Amniotic epithelial cell (primary cell): ENCODE data around the gene VPS13C.
A peak's percentile ranks its signal among the peaks of the same experiment; 100 is the strongest.
"Not testable (repeated sequence)": the region's sequence is repeated elsewhere in the genome, so short reads cannot be mapped to it uniquely, and the experiment has no call there.

Experiments
- DNase-seq: peaks from one replicate; pipeline ENCODE4 v3.0.0-alpha.2; 2010; ENCODE audit warnings: low read depth

VPS13C gene

GRCh38 chr15:62075595-62076277, 15.5 kb upstream of the VPS13C start:
- DNase-seq = peak; percentile 43

- DNase-seq = peak; percentile 49
Measured at GRCh38 chr15:62071711-62072308, 11.6 kb upstream of the VPS13C start.

DNA sequence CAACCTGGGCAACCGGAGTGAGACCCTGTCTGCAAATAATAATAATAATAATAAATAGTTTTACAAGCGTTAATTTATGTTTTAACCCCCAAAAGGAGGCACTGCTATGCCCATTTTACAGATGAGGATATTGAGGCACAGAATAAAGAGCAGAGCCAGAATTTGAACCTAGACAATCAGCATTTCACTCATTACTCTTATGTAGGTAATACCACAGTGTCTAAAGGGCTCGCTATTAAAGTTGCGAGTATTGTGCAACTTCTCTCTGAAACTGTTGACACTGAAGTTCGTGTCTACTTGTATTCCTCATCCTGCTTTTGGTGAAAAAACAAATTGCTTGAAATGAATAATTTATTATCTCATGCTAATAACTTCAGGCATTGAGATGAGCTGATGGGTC, 9.3 kb upstream of the VPS13C start:
- no peak for DNase-seq

- peak; percentile 16 for DNase-seq
Measured at GRCh38 chr15:62068810-62069167, 8.5 kb upstream of the VPS13C start.

DNA sequence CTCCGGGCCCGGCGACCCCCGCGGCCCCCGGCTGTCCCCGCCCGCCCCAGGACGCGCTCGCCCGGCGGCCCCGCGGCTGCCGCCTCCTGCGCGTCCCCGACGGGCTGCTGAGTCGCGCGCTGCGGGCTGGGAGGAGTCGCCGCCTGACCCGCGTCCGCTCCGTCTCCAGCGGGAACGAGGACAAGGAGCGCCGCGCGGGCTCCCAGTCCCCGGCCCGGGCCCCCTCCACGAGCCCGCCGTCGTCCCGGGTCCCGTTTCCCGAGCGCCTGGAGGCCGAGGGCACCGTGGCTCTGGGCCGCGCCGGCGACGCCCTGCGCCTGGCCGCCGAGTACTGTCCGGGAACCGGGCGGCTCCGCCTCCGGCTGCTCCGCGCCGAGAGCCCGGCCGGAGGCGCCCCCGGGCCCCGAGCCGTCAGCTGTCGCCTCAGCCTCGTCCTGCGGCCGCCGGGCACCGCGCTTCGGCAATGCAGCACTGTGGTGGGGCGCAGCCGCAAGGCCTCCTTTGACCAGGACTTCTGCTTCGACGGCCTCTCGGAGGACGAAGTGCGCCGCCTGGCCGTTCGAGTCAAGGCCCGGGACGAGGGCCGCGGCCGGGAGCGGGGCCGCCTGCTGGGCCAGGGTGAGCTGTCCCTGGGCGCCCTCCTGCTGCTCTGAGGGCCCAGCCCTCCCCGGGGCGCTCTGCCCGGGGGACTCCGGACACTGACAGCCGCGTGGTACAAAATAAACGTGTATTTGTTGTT, 8.0 kb upstream of the VPS13C start:
- DNase-seq = peak; percentile 24

- DNase-seq = no peak
Measured at GRCh38 chr15:62067448-62068044, 7.3 kb upstream of the VPS13C start.

GRCh38 chr15:62066663-62067447, 6.6 kb upstream of the VPS13C start, which contains the start of gene C2CD4A:
Gene C2CD4A, plus strand, starts transcription at chr15:62066977. Its CDS starts 637 bp downstream, at chr15:62067614.
- DNase-seq = peak; percentile 54

- peak; percentile 78 for DNase-seq
Measured at GRCh38 chr15:62063825-62064635, 3.8 kb upstream of the VPS13C start.

DNA sequence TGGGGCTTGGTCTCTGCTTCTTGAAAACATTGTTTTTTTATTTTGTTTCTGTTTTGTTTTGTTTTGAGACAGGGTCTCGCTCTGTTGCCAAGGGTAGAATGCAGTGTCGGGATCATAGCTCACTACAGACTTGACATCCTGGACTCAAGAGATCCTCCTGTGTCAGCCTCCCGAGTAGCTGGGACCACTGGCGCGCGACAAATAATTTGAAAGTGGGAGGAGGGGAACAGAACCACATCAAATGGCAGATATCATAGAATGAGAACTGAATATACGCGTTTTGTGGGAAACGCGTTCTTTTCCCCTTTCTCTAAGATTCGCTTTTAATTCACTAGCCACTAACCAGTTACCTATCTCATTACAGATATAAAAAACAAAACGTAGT, 641 bp upstream of the VPS13C start:
- no peak for DNase-seq

DNA sequence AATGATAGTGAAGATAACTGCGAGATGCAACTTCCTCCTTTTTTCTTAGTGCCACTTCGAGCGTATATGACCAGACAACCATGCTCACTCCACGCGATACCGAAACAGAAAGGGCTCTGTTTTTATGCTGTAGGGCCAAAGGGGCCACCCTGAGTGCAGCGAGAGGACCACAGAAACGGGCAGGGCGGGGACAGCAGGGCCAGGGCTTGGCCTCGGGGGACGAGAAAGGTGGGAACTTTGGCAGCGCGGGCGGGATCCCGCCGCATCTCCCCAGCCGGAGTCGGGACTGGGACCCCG, 483 bp downstream of the VPS13C start:
- peak; percentile 48 for DNase-seq

GRCh38 chr15:62059108-62059815, 985 bp downstream of the VPS13C start:
- no peak for DNase-seq

GRCh38 chr15:62058327-62059028, 1.8 kb downstream of the VPS13C start:
- no peak for DNase-seq

DNA sequence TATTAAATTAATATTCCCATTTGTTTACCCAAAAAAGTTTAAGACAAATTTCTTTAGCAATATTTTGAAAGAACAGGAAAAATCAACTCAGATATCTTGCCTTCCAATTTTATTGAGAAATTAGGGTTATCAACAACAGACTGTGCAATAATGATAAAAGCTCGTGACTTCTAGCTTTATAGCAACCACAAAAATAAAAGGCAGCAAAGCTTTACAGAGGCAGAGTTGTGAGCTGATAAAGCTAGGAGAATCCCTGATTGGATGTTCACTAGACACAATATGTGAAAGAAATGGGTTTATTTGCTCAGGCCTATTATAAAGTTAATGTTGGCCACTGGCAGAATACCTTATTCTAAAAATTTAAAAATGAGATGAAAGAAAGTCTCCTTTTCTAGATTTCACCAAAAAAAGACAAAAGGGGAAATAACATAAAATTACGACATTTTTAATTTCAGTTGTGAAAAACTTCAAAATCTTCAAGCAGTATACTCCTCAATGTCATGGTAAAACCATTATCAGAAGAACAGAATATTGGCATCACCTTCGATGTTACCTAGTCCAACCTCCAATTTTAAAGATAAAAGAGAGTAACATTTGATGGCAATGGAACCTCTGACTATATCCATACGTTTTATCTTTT, 2.8 kb downstream of the VPS13C start:
- DNase-seq = no peak

- no peak for DNase-seq
Measured at GRCh38 chr15:62054979-62055378, 5.3 kb downstream of the VPS13C start.

GRCh38 chr15:62053439-62054085, 6.7 kb downstream of the VPS13C start:
- DNase-seq = no peak

GRCh38 chr15:62052713-62053112, 7.5 kb downstream of the VPS13C start:
- no peak for DNase-seq

- no peak for DNase-seq
Measured at GRCh38 chr15:62051166-62051565, 9.1 kb downstream of the VPS13C start.

- DNase-seq = no peak
Measured at GRCh38 chr15:62050115-62050514, 10.1 kb downstream of the VPS13C start.

DNA sequence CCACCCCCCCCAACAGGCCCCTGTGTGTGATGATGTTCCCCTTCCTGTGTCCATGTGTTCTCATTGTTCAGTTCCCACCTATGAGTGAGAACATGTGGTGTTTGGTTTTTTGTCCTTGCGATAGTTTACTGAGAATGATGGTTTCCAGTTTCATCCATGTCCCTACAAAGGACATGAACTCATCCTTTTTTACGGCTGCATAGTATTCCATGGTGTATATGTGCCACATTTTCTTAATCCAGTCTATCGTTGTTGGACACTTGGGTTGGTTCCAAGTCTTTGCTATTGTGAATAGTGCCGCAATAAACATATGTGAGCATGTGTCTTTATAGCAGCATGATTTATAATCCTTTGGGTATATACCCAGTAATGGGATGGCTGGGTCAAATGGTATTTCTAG, 12.0 kb downstream of the VPS13C start:
- DNase-seq = not testable (repeated sequence)
